ENCODE measurements around the gene STUB1. TPM values are rescaled to one million over a fixed set of nuclear protein-coding genes. Genes with fewer than 3 reads are reported as not detected.

Gene STUB1
- total RNA-seq, 6 experiments from 2014 or later, result 37.3 to 69.6 (median 54.3) TPM

DNA sequence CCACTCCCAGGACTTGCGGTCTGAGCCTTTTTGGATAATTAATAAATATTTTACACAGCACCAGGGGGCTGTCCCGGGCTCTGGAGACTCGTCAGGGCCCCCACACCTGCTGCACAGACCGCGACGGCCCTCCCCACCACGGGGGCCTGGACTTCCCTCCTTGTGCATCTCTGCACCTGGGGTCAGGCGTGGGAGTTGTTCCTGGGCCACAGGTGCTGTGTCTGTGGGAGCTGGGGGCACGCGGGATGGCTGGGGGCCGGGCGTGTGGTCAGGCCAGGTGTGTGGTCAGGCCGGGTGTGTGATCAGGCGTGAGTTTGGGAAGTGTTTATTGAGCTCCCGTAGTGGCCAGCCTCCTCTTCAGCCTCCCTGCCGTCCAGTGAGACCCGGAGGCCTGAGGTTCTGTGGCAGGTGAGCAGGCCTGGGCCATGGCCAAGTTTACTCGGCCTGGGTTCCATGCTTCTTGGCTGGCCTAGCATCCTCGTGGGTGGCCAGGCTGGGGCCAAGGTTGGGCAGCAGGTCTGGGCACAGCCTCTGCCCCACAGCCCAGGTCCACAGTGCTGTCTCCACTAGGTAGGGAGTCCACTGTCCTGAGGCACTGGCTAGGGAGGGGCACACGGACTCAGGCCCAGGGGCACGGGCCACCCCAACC is 1.9 kb upstream of the STUB1 start:
- peaks cover 0 to 30% (median 11%) of the 10 kb centered on the region in 4 donors for H3K4me1 ChIP-seq
- no CpG with 5 or more reads among the region's 21 CpGs for WGBS (ENCODE audit: insufficient coverage, low coverage, low lambda C conversion rate, missing lambda C conversion rate)
- H3K4me3 ChIP-seq, result no peak overlapping the region
- intact Hi-C loops (cut with DNase I), result no loop called here
- no peaks in the 10 kb centered on the region for H3K9me3 ChIP-seq
- H3K27ac ChIP-seq, result peak overlapping the region in 1 of 3 donors; percentile 18
- DNase-seq (peak in 1 of 3 donors; percentile 72), ATAC-seq (no peak)
- H3K27me3 ChIP-seq, result no peaks in the 10 kb centered on the region
- H3K36me3 ChIP-seq, result peaks cover 0 to 18% (median 7%) of the 10 kb centered on the region in 4 donors
- TF ChIP-seq POLR2A (IDR thresholded peaks at IDR 0.05), result no peak
- TF ChIP-seq, protein P1, sequence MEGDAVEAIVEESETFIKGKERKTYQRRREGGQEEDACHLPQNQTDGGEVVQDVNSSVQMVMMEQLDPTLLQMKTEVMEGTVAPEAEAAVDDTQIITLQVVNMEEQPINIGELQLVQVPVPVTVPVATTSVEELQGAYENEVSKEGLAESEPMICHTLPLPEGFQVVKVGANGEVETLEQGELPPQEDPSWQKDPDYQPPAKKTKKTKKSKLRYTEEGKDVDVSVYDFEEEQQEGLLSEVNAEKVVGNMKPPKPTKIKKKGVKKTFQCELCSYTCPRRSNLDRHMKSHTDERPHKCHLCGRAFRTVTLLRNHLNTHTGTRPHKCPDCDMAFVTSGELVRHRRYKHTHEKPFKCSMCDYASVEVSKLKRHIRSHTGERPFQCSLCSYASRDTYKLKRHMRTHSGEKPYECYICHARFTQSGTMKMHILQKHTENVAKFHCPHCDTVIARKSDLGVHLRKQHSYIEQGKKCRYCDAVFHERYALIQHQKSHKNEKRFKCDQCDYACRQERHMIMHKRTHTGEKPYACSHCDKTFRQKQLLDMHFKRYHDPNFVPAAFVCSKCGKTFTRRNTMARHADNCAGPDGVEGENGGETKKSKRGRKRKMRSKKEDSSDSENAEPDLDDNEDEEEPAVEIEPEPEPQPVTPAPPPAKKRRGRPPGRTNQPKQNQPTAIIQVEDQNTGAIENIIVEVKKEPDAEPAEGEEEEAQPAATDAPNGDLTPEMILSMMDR (IDR thresholded peaks at IDR 0.05), result no peak

DNA sequence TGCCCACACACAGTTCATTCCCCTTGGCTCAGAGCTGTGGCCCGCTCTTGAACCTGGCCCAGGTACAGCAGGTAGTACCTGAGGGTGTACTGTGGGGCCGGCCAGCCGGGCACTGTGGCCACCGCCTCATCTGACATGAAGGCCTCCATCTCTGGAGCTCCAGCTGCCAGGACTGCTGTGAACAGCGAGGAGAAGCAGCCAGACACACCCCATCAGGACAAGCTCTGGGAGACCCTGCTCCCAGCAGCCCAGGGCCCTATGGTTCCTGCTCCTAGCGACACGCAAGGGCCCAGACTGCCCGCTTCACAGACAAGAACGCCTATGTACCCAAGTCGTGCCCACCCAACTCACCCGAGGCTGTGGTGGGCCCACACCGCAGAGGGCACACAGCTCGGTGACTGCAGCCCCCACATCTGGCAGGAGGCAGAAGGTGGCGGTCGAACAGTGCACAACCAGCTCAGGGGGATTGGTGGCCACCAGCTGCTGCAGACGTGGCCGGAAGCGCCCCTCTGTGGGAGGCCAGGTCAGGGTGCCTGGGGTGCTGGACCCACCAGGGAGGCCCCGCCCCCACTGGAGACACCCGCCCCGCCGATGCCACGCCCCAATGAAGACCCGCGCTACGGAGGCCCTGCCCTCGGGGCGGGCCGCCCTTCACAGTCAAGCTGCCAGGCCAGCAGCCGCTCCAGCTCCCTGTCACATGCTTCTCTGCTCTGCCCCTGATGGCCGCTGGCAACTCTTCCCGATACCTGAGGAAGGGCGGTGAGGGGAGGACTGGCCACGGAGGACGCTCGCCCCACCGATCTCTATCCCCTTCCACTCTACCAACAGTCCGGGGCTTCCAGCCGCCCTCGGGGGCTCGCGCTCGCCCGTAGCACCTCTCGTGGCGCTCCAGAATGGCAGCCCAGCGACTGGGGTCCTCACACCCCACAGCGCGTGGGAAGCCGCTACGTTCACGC is 1.1 kb upstream of the STUB1 start:
- peak; percentile 76 to 89 (median 86) for DNase-seq
- peak overlapping the region; percentile 38 to 52 (median 50) for H3K4me3 ChIP-seq

DNA sequence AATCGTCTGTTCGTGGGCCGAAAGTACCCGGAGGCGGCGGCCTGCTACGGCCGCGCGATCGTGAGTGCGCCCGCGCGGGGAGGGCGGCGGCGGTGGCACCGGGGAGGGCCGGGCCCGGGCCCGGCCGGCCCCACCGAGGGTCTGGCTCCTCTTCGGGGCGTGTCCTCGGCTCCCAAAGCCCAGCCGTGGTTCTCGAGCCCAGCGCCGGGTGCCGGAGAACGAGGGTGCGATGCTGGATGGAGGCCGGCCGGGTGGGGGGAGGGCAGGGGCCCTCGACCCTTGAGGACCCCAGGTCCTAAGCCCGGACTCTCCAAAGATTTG is 375 bp downstream of the STUB1 start:
- Histone ChIP-seq H3K36me3 (peaks cover 0 to 14% (median 7%) of the 10 kb centered on the region in 4 donors), H3K27me3 (no peaks in the 10 kb centered on the region), H3K9me3 (no peaks in the 10 kb centered on the region), H3K4me3 (peak overlapping the region; percentile 62 to 77 (median 67)), H3K27ac (peak overlapping the region; percentile 71 to 86 (median 75)), H3K4me1 (peaks cover 0 to 41% (median 13%) of the 10 kb centered on the region in 4 donors)
- TF ChIP-seq, protein P1 (IDR thresholded peaks at IDR 0.05), result no peak
- no peak for TF ChIP-seq POLR2A (IDR thresholded peaks at IDR 0.05)
- DNase-seq (no peak), ATAC-seq (no peak)
- intact Hi-C loops (cut with DNase I), result no loop called here
- WGBS (ENCODE audit: insufficient coverage, low coverage, low lambda C conversion rate, missing lambda C conversion rate), result no CpG with 5 or more reads among the region's 38 CpGs

More for the DNA sequence above, 1.1 kb upstream of the STUB1 start:
- H3K27me3 ChIP-seq, result no peaks in the 10 kb centered on the region
- peak; percentile 11 to 46 (median 40) for ATAC-seq
- H3K36me3 ChIP-seq, result peaks cover 0 to 14% (median 7%) of the 10 kb centered on the region in 4 donors
- intact Hi-C loops (cut with DNase I), result no loop called here
- peak overlapping the region in 2 of 3 donors; percentile 45 to 55 for H3K27ac ChIP-seq
- WGBS (ENCODE audit: insufficient coverage, low coverage, low lambda C conversion rate, missing lambda C conversion rate), result 5% methylated on average over 4 of the region's 52 CpGs
- peaks cover 0 to 34% (median 13%) of the 10 kb centered on the region in 4 donors for H3K4me1 ChIP-seq
- H3K9me3 ChIP-seq, result no peaks in the 10 kb centered on the region
- TF ChIP-seq, protein P1 (IDR thresholded peaks at IDR 0.05), result no peak
- no peak for TF ChIP-seq POLR2A (IDR thresholded peaks at IDR 0.05)

DNA sequence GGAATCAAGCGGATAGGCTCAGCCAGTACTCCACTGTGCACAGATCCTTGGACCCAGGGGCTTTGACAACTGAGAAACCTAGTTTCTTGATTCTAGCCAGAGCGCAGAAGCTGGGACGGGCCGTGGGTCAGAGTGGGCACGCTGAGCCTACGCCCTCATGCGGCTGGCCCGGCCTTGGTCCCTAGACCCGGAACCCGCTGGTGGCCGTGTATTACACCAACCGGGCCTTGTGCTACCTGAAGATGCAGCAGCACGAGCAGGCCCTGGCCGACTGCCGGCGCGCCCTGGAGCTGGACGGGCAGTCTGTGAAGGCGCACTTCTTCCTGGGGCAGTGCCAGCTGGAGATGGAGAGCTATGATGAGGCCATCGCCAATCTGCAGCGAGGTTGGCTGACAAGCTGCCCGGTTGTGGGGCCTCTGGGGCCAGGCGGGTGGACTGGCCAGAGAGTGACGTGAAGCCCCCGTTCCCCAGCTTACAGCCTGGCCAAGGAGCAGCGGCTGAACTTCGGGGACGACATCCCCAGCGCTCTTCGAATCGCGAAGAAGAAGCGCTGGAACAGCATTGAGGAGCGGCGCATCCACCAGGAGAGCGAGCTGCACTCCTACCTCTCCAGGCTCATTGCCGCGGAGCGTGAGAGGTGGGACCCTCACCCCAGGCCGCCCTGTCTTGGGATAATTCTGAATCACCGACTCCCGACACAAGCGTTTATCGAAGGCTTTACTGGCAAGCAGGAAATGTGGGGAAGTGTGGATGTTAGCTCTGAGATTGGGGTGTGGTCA is 946 bp downstream of the STUB1 start:
- intact Hi-C loops (cut with DNase I), result no loop called here
- peaks cover 0 to 14% (median 7%) of the 10 kb centered on the region in 4 donors for H3K36me3 ChIP-seq
- H3K9me3 ChIP-seq, result no peaks in the 10 kb centered on the region
- peaks cover 0 to 41% (median 13%) of the 10 kb centered on the region in 4 donors for H3K4me1 ChIP-seq
- ATAC-seq, result no peak
- no peaks in the 10 kb centered on the region for H3K27me3 ChIP-seq
- peak in 2 of 3 donors; percentile 75 to 76 for DNase-seq
- H3K4me3 ChIP-seq, result peak overlapping the region; percentile 62 to 77 (median 67)
- TF ChIP-seq, protein P1 (IDR thresholded peaks at IDR 0.05), result peak in 1 of 4 donors; percentile 19
- no peak for TF ChIP-seq POLR2A (IDR thresholded peaks at IDR 0.05)
- peak overlapping the region in 2 of 3 donors; percentile 71 to 86 for H3K27ac ChIP-seq
- 30% methylated on average over 16 of the region's 44 CpGs for WGBS (ENCODE audit: insufficient coverage, low coverage, low lambda C conversion rate, missing lambda C conversion rate)

All from right lobe of liver (tissue), 6 donors.